Measurements from ENCODE around the gene SPACA7. TPM values are rescaled to one million over a fixed set of nuclear protein-coding genes. Genes with fewer than 3 reads are reported as not detected.

The SPACA7 gene
- total RNA-seq, 4 donors from 2014 or later = not detected

DNA sequence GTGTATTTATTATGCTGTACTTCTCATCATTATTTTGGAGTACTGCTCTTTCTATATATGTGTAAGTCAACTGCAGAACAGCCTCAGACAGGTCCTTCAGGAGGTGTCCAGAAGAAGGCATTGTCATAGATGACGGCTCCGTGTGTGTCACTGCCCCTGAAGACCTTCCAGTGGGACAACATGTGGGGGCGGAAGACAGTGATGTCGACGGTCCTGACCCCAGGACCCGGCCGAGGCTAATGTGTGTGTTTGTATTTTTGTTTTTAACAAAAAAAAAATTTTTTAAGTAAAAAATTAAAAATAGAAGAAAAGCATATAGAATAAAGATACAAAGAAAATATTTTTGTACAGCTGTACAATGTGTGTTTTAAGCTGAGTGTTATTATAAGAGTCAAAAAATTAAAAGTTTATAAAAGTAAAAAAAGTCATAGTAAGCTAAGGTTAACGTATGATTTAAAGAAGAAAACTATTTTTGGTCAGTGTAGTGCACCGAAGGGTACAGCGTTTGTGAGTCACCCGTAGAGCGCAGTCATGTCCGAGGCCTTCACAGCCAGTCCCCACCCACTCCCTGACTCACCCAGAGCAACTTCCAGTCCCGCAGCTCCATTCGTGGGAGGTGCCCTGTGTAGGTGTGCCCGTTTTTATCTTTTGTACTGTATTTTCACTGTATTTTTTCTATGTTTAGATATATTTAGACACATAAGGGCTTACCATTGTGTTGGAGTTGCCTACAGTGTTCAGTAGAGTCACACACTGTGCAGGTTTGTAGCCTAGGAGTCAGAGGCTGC, 42.2 kb upstream of the SPACA7 start:
- Histone ChIP-seq H3K4me3 (no peak overlapping the region), H3K27me3 (peaks cover 46% of the 10 kb centered on the region), H3K27ac (no peak overlapping the region), H3K4me1 (peaks cover 0 to 5% (median 0%) of the 10 kb centered on the region in 4 donors), H3K9me3 (peaks cover 0 to 4% of the 10 kb centered on the region in 2 donors), H3K36me3 (no peaks in the 10 kb centered on the region)
- in situ Hi-C loops (cut with MboI; ENCODE audit: low pct_ligation_motif_present in 1 of 4, low pct_unique_long_range_greater_than_20kb in 1 of 4, low sequenced_read_pairs in 3 of 4) = no loop called here
- no peak for DNase-seq
- intact Hi-C loops (cut with DNase I; ENCODE audit: low total_unique reads) = no loop called here
- TF ChIP-seq, protein P1, sequence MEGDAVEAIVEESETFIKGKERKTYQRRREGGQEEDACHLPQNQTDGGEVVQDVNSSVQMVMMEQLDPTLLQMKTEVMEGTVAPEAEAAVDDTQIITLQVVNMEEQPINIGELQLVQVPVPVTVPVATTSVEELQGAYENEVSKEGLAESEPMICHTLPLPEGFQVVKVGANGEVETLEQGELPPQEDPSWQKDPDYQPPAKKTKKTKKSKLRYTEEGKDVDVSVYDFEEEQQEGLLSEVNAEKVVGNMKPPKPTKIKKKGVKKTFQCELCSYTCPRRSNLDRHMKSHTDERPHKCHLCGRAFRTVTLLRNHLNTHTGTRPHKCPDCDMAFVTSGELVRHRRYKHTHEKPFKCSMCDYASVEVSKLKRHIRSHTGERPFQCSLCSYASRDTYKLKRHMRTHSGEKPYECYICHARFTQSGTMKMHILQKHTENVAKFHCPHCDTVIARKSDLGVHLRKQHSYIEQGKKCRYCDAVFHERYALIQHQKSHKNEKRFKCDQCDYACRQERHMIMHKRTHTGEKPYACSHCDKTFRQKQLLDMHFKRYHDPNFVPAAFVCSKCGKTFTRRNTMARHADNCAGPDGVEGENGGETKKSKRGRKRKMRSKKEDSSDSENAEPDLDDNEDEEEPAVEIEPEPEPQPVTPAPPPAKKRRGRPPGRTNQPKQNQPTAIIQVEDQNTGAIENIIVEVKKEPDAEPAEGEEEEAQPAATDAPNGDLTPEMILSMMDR (IDR thresholded peaks at IDR 0.05) = no peak
- no peak for TF ChIP-seq EP300 (IDR thresholded peaks at IDR 0.05; ENCODE audit: low read depth)
- WGBS, 2 donors (ENCODE audit: low coverage in 1 of 2) = 76 to 79% methylated on average over 13 to 16 of the region's 16 CpGs

DNA sequence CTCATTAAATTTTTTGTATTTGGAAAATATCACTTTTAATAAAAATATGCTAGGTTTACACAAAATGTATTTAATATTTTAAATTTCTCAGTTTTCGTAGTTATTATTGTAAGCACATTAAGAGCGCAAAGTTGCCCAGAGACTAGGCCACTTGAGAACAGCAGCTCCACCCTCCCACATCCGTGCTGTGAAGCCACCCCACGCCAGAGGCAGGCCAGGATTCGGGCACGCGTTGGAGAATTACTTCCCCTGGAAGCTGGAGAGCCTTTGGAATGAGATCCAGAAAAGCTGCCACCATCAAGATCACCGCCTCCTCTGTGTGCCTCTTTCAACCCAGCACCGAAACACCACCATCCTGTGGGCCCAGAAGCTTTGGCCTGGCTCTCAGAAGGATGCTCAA, 41.0 kb upstream of the SPACA7 start:
- Histone ChIP-seq H3K9me3 (peaks cover 0 to 4% of the 10 kb centered on the region in 2 donors), H3K4me1 (peaks cover 0 to 5% (median 0%) of the 10 kb centered on the region in 4 donors), H3K36me3 (no peaks in the 10 kb centered on the region), H3K27ac (no peak overlapping the region), H3K4me3 (no peak overlapping the region), H3K27me3 (peaks cover 36% of the 10 kb centered on the region)
- 77 to 80% methylated on average over 5 to 9 of the region's 9 CpGs for WGBS, 2 donors (ENCODE audit: low coverage in 1 of 2)
- DNase-seq = no peak
- TF ChIP-seq POLR2A (IDR thresholded peaks at IDR 0.05) (no peak), POLR2AphosphoS5 (IDR thresholded peaks at IDR 0.05) (no peak), EP300 (IDR thresholded peaks at IDR 0.05; ENCODE audit: low read depth) (no peak)
- TF ChIP-seq, protein P1 (IDR thresholded peaks at IDR 0.05) = no peak
- in situ Hi-C loops (cut with MboI; ENCODE audit: low pct_ligation_motif_present in 1 of 4, low pct_unique_long_range_greater_than_20kb in 1 of 4, low sequenced_read_pairs in 3 of 4) (no loop called here), intact Hi-C loops (cut with DNase I; ENCODE audit: low total_unique reads) (no loop called here)

DNA sequence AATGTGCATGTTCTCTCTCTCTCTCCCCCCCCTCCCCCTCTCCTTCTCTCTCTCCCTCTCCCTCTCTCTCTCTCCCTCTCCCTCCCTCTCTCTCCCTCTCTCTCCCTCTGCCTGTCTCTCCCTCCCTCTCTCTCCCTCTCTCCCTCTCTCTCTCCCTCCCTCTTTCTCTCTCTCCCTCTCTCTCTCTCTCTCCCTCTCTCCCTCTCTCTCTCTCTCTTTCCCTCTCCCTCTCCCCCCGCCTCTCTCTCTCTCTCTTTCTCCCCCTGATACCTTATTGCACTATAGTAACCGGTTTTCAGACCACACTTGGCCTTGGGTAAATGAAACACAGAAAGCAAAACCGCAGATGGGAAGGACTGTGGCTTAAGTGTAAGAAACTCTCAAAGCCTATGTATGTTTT, 34.7 kb upstream of the SPACA7 start:
- in situ Hi-C loops (cut with MboI; ENCODE audit: low pct_ligation_motif_present in 1 of 4, low pct_unique_long_range_greater_than_20kb in 1 of 4, low sequenced_read_pairs in 3 of 4) = no loop called here

DNA sequence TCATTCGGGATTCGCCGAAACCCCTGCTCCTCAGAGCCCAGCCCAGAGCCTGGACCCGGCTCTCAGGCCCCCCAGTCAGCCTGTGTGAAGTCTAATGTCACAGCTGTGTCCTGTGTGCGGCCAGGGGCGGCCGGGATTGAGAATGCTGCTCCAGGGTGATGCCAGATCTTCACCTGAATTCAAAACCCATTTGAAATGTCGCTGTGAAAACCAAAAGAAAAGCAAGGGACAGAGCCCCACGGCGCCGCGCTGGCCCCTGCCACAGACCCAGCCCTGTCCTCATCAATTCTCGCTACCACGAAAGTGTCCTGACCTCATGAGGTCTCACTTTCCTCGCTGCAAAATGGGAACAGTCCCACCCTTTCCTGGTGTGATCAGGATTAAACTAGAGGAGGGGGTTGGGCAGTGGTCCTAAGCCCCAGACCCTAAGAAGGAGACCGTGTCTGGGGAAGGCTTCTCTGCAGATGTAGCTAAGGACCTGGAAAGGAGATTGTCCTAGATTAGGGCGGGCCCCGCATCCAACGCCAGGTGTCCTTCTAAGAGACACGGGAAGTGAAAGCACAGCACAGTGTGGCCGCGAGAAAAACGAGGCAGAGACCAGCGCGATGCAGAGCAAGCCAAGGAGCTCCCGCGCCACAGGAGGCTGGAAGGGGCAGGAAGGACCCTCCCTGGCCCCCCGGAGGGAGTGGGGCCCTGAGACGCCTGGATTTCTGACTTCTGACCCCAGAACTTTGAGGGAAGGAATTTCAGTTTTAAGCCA, 34.0 kb upstream of the SPACA7 start:
- no peak for DNase-seq
- Histone ChIP-seq H3K36me3 (no peaks in the 10 kb centered on the region), H3K27me3 (peaks cover 24% of the 10 kb centered on the region), H3K9me3 (peaks cover 0 to 4% of the 10 kb centered on the region in 2 donors), H3K4me3 (no peak overlapping the region), H3K27ac (no peak overlapping the region), H3K4me1 (no peaks in the 10 kb centered on the region)
- TF ChIP-seq POLR2AphosphoS5 (IDR thresholded peaks at IDR 0.05) (no peak), EP300 (IDR thresholded peaks at IDR 0.05; ENCODE audit: low read depth) (no peak), POLR2A (IDR thresholded peaks at IDR 0.05) (no peak)
- TF ChIP-seq, protein P1 (IDR thresholded peaks at IDR 0.05) = no peak
- intact Hi-C loops (cut with DNase I; ENCODE audit: low total_unique reads) = no loop called here
- 78 to 81% methylated on average over 6 to 29 of the region's 29 CpGs for WGBS, 2 donors (ENCODE audit: low coverage in 1 of 2)
- in situ Hi-C loops (cut with MboI; ENCODE audit: low pct_ligation_motif_present in 1 of 4, low pct_unique_long_range_greater_than_20kb in 1 of 4, low sequenced_read_pairs in 3 of 4) = no loop called here

More for the DNA sequence above, 34.7 kb upstream of the SPACA7 start:
- TF ChIP-seq, protein P1 (IDR thresholded peaks at IDR 0.05) = no peak
- no peak for TF ChIP-seq POLR2A (IDR thresholded peaks at IDR 0.05)
- no peak for TF ChIP-seq EP300 (IDR thresholded peaks at IDR 0.05; ENCODE audit: low read depth)
- no peak for TF ChIP-seq POLR2AphosphoS5 (IDR thresholded peaks at IDR 0.05)
- Histone ChIP-seq H3K9me3 (peaks cover 0 to 4% of the 10 kb centered on the region in 2 donors), H3K4me1 (no peaks in the 10 kb centered on the region), H3K27me3 (peaks cover 17% of the 10 kb centered on the region), H3K27ac (no peak overlapping the region), H3K4me3 (no peak overlapping the region), H3K36me3 (no peaks in the 10 kb centered on the region)
- DNase-seq = no peak
- WGBS, 2 donors (ENCODE audit: low coverage in 1 of 2) = 47 to 50% methylated on average over 1 to 3 of the region's 3 CpGs
- intact Hi-C loops (cut with DNase I; ENCODE audit: low total_unique reads) = no loop called here
